Right lobe of liver (tissue), 4 donors: ENCODE data around the gene CENPH.

Experiments
- CTCF ChIP-seq, 4 donors: fragments of 200-600 bp in 3 of 4; fragments of 450-650 bp in 1 of 4; IDR thresholded peaks; one replicate each; pipeline versions ENCODE4 v1.5.1 to v1.8.0; 2016 to 2022; ENCODE audit warnings: antibody characterized with exemption in 4 of 4, mild to moderate bottlenecking in 2 of 4
- POLR2A ChIP-seq: fragments of 450-650 bp; IDR thresholded peaks from one replicate; pipeline ENCODE4 v1.6.1; 2017; ENCODE audit warnings: antibody characterized with exemption, mild to moderate bottlenecking
- donor health status: DM: no; HTN: no; CAD: no.
- donor health status: DM: no; HTN: no; CAD: no.
- donor health status: DM: no; HTN: yes; CAD: no.

- TF ChIP-seq CTCF (IDR thresholded peaks at IDR 0.05) (no peak), POLR2A (no peak)
Measured at GRCh38 chr5:69170969-69171368, 18.4 kb upstream of the CENPH start.
